Measurements from ENCODE around the gene ACTBL2.

Gene ACTBL2

DNA sequence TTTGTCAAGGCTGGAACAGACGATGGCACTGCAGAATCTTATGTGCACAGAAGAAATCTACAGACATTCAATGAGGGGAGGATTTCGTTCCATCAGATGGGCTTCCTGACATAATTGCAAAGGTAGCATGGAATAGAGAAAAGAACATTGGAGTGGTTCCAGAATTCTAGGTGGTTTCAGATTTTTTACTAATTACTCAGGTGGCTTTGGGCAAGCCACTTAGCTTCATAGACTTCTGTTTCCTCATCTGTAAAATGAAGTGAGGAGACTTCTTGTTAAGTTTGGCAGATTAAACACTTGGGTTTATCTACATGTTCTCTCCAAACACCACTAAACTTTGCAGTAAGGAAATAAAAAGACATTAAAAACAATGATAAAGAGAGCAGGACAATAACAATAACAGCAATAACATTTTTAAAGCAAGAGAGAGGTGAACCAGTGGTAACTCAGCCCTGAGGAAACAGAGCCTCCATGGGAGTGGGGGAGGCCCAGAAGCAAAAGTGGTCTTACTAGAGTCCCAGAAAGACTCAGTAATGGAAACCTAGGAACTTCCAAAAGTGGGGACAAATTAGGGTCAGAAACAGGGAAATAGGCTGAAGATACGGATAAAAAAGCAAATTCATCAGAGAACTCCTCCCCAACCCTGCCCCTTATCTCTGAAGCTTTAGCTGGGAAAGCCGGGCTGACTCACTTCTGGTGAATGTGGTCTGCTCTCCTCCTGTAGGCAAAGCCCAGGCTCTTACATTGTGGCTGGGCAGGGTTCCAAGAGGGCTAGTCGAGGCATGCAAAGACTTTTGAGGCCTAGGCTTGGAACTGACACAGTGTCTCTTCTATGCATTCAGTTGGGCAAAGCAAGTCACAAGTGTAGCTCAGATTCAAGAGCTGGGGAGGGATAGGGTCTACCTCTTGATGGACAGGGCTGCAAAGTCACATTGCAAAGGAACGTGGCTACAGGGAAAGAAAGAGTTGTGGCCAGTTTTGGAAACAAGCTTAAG is 11.8 kb upstream of the ACTBL2 start:
- Histone ChIP-seq H3F3A (ENCODE audit: insufficient read depth, low read length) (no peaks in the 10 kb centered on the region), H3K27ac (ENCODE audit: low read depth, low read length, poor library complexity, severe bottlenecking) (no peak overlapping the region), H3K9ac (ENCODE audit: low read length) (no peak overlapping the region), H3K36me3 (ENCODE audit: insufficient read depth, low read length) (no peaks in the 10 kb centered on the region), H4K20me1 (ENCODE audit: insufficient read depth, low read length) (no peaks in the 10 kb centered on the region), H2AFZ (ENCODE audit: low read length) (no peak overlapping the region), H3K4me3 (ENCODE audit: low read depth, low read length, poor library complexity, severe bottlenecking) (no peak overlapping the region), H3K9me3 (ENCODE audit: low read length) (no peaks in the 10 kb centered on the region), H3K4me2 (ENCODE audit: low read length) (no peak overlapping the region), H3K27me3 (ENCODE audit: insufficient read depth, low read length) (no peaks in the 10 kb centered on the region), H3K4me1 (ENCODE audit: insufficient read depth, low read length, severe bottlenecking) (no peaks in the 10 kb centered on the region), H3K9me2 (ENCODE audit: low read depth, low read length) (no peaks in the 10 kb centered on the region), H3K79me2 (ENCODE audit: insufficient read depth, low read length) (no peaks in the 10 kb centered on the region)
- TF ChIP-seq CTCF (IDR thresholded peaks at IDR 0.05; ENCODE audit: low read length), result no peak

DNA sequence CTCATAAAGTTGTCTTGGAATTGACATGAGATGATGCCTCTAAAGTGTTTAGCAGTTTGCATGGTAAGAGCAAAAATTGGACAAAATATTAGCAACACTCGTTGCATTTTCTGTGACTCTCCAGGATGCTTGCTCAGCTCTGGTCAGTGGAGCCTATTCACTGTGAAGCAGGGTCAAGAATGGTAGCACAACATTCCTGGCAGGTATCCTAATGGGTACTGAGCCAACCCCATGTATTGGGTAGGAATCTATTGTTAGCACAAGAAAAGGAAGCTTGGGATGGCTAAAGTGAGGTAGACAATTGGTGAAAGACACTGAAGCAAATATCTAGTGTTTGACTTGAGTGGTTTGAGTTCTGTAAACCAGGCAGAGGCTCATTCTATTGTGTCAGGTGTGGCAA is 10.4 kb upstream of the ACTBL2 start:
- no peak overlapping the region for H3K27ac ChIP-seq (ENCODE audit: low read depth, low read length, poor library complexity, severe bottlenecking)
- TF ChIP-seq CTCF (IDR thresholded peaks at IDR 0.05; ENCODE audit: low read length), result no peak
- no peak for TF ChIP-seq EZH2 (IDR thresholded peaks at IDR 0.05; ENCODE audit: borderline replicate concordance, low read length)
- H2AFZ ChIP-seq (ENCODE audit: low read length), result no peak overlapping the region
- H3K36me3 ChIP-seq (ENCODE audit: insufficient read depth, low read length), result no peaks in the 10 kb centered on the region
- H3K4me1 ChIP-seq (ENCODE audit: insufficient read depth, low read length, severe bottlenecking), result no peaks in the 10 kb centered on the region
- H3F3A ChIP-seq (ENCODE audit: insufficient read depth, low read length), result no peaks in the 10 kb centered on the region
- H3K9me2 ChIP-seq (ENCODE audit: low read depth, low read length), result no peaks in the 10 kb centered on the region
- H3K9ac ChIP-seq (ENCODE audit: low read length), result no peak overlapping the region
- no peak overlapping the region for H3K4me2 ChIP-seq (ENCODE audit: low read length)
- no peaks in the 10 kb centered on the region for H3K9me3 ChIP-seq (ENCODE audit: low read length)
- no peaks in the 10 kb centered on the region for H3K27me3 ChIP-seq (ENCODE audit: insufficient read depth, low read length)
- no peaks in the 10 kb centered on the region for H3K79me2 ChIP-seq (ENCODE audit: insufficient read depth, low read length)
- H3K4me3 ChIP-seq (ENCODE audit: low read depth, low read length, poor library complexity, severe bottlenecking), result no peak overlapping the region
- no peaks in the 10 kb centered on the region for H4K20me1 ChIP-seq (ENCODE audit: insufficient read depth, low read length)

- Histone ChIP-seq H3K27ac (ENCODE audit: low read depth, low read length, poor library complexity, severe bottlenecking) (no peak overlapping the region), H3K27me3 (ENCODE audit: insufficient read depth, low read length) (no peaks in the 10 kb centered on the region), H3K79me2 (ENCODE audit: insufficient read depth, low read length) (no peaks in the 10 kb centered on the region), H3K4me2 (ENCODE audit: low read length) (no peak overlapping the region), H3K4me1 (ENCODE audit: insufficient read depth, low read length, severe bottlenecking) (no peaks in the 10 kb centered on the region), H3K4me3 (ENCODE audit: low read depth, low read length, poor library complexity, severe bottlenecking) (no peak overlapping the region), H3K36me3 (ENCODE audit: insufficient read depth, low read length) (no peaks in the 10 kb centered on the region), H3K9me3 (ENCODE audit: low read length) (no peaks in the 10 kb centered on the region), H4K20me1 (ENCODE audit: insufficient read depth, low read length) (no peaks in the 10 kb centered on the region), H3K9me2 (ENCODE audit: low read depth, low read length) (no peaks in the 10 kb centered on the region), H2AFZ (ENCODE audit: low read length) (no peak overlapping the region), H3F3A (ENCODE audit: insufficient read depth, low read length) (no peaks in the 10 kb centered on the region), H3K9ac (ENCODE audit: low read length) (no peak overlapping the region)
- no peak for TF ChIP-seq EZH2 (IDR thresholded peaks at IDR 0.05; ENCODE audit: borderline replicate concordance, low read length)
- TF ChIP-seq CTCF (IDR thresholded peaks at IDR 0.05; ENCODE audit: low read length), result no peak
These were observed 10.0 kb upstream of the ACTBL2 start for GRCh38 chr5:57492632-57493031.
